ENCODE data around the gene FOXP1.

DNA sequence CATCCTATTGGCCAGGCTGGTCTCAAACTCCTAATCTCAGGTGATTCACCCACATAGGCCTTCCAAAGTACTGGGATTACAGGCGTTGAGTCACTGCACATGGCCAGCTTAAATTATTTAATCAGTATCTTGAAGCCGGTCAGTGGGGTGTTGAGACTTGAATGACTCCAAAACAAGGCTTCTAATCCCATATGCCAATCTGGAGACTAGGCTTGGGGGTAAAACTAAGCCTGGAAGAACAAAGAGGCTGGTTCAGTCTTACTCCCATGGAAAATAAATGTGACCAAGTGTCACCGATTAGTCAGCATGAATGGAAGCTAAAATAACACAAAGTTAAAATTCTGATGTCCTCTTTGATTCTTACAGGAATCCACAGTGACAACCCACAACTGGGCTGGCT, 509.1 kb downstream of the FOXP1 start:
- no peak for TF ChIP-seq POLR2A (IDR thresholded peaks at IDR 0.05)
- TF ChIP-seq, protein P1, sequence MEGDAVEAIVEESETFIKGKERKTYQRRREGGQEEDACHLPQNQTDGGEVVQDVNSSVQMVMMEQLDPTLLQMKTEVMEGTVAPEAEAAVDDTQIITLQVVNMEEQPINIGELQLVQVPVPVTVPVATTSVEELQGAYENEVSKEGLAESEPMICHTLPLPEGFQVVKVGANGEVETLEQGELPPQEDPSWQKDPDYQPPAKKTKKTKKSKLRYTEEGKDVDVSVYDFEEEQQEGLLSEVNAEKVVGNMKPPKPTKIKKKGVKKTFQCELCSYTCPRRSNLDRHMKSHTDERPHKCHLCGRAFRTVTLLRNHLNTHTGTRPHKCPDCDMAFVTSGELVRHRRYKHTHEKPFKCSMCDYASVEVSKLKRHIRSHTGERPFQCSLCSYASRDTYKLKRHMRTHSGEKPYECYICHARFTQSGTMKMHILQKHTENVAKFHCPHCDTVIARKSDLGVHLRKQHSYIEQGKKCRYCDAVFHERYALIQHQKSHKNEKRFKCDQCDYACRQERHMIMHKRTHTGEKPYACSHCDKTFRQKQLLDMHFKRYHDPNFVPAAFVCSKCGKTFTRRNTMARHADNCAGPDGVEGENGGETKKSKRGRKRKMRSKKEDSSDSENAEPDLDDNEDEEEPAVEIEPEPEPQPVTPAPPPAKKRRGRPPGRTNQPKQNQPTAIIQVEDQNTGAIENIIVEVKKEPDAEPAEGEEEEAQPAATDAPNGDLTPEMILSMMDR (IDR thresholded peaks at IDR 0.05) = no peak
